Kidney (tissue), 14 donors: ENCODE data around the gene ESRRB. TPM values are rescaled to one million over a fixed set of nuclear protein-coding genes. Genes with fewer than 3 reads are reported as not detected.

Source experiments
- DNase-seq, 5 donors: peaks; one replicate each; pipeline ENCODE4 v3.0.0-alpha.2; 2013 to 2020
- FAIRE-seq: peaks from 2 replicates; lab custom pipeline; 2012; peaks lifted over from hg19 to GRCh38; lab: Jason Lieb, UNC
- H3K27ac ChIP-seq, 2 donors: one replicate each; pipeline ENCODE4 v1.7.0; 2013; ENCODE audit warnings: low read depth in 2 of 2, low read length in 2 of 2, inconsistent platforms in 1 of 2
- H3K27me3 ChIP-seq: one replicate; pipeline ENCODE4 v1.7.1; 2013; ENCODE audit warnings: low read length, inconsistent platforms; ENCODE audit not compliant: control insufficient read depth, insufficient read depth
- H3K36me3 ChIP-seq, 3 donors: one replicate each; pipeline versions ENCODE4 v1.7.0 to v1.7.1; 2013; ENCODE audit warnings: low read length in 3 of 3, control low read depth in 1 of 3, inconsistent platforms in 1 of 3; ENCODE audit not compliant: insufficient read depth in 3 of 3, control insufficient read depth in 2 of 3
- H3K4me1 ChIP-seq, 3 donors: one replicate each; pipeline versions ENCODE4 v1.7.0 to v1.7.1; 2013; ENCODE audit warnings: low read length in 3 of 3, inconsistent platforms in 1 of 3, low read depth in 1 of 3; ENCODE audit not compliant: control insufficient read depth in 2 of 3, insufficient read depth in 2 of 3
- H3K4me3 ChIP-seq, 3 donors: one replicate each; pipeline versions ENCODE4 v1.7.0 to v1.8.1; 2013; ENCODE audit warnings: low read length in 3 of 3, control low read depth in 1 of 3, inconsistent platforms in 1 of 3
- H3K9ac ChIP-seq, 3 donors: one replicate each; pipeline versions ENCODE4 v1.7.0 to v1.7.1; 2013; ENCODE audit warnings: low read length in 3 of 3, control low read depth in 1 of 3, inconsistent platforms in 1 of 3
- H3K9me3 ChIP-seq, 3 donors: one replicate each; pipeline versions ENCODE4 v1.7.0 to v1.7.1; 2013; ENCODE audit warnings: low read length in 3 of 3, control low read depth in 1 of 3, inconsistent platforms in 1 of 3; ENCODE audit not compliant: control insufficient read depth in 2 of 3, insufficient read depth in 1 of 3
- intact Hi-C: fragments of 100-400 bp; cut with DNase I; formaldehyde crosslinking; loops from one replicate; pipeline ENCODE4 v1.11.1; 2022
- polyA plus RNA-seq: library from polyadenylated mRNA; stranded (reverse); fragments of 350-450 nt; fragmentation: Illumina TruSeq; extraction: RNeasy Lipid Tissue Mini Kit (QIAGEN cat#74804); gene quantifications from one replicate; pipeline ENCODE4 v1.2.3, GENCODE V29; 2014; ENCODE audit warnings: low read depth, low replicate concordance; ENCODE audit not compliant: insufficient read depth
- total RNA-seq: library from RNA; stranded (reverse); fragmentation: NEBNext Ultra II Directional; extraction: Animal tissue kit (Norgen Biotek cat#: 25700); gene quantifications from one replicate; pipeline ENCODE4 v1.2.1, GENCODE V29; 2021
- TF ChIP-seq, protein P1 (sequence below): IDR thresholded peaks from 3 replicates; pipeline ENCODE4 v1.5.1; 2012; ENCODE audit warnings: mild to moderate bottlenecking, moderate library complexity, borderline replicate concordance; ENCODE audit not compliant: insufficient read depth; ENCODE audit errors: extremely low read depth
- donor health status: control.
- donor health status: control.
- donor health status: control.
- donor health status: control.
- donor health status: control.
- donor health status: DM: yes; HTN: yes; CAD: no.
- donor health status: Normal renal cell carcinoma (clear cell type).

The ESRRB gene
- total and polyA plus RNA-seq, 2 donors from 2014 or later = 3.9 to 19.1 TPM

DNA sequence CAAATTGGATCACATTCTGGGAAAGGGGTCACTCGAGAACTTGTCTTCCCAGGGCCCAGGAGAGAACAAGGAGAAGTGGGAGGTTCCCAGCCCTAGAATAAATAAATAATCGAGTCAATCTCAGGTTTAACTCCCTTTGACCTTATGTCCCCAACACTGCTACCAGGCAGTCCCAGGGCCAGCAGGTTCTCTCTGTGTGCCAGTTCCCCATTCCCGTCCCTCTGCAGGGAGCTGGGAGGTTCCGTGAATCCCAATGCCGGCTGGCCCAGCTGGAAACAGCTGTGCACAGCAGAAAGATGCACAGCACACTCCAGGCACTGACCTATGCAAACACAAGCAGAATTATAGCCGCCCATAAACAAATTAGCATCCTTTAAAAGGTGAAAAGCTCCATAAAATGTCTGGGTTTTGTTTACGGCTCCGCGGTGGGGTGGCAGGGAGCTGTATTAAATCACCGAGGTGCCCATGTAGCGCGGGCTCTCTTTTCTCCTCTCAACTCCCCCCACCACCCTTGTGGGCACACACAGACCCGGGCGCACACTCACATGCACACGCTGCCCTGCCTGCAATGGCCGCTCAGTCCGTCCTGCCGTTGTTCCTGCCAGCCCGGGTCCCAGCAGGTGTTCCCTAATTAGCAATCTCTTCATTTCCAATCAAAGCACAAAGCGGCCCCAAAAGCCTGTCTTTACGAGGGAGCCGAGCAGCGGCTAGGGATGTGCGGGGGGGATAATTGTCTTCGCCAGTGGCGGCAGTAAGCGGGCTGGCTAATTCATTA is 46.6 kb upstream of the ESRRB start:
- DNase-seq (peak in 1 of 5 donors; percentile 40), FAIRE-seq (no peak)
- H3K9ac ChIP-seq = no peak overlapping the region
- intact Hi-C loops = no loop called here
- peak overlapping the region in 1 of 2 donors; percentile 50 for H3K27ac ChIP-seq
- TF ChIP-seq, protein P1, sequence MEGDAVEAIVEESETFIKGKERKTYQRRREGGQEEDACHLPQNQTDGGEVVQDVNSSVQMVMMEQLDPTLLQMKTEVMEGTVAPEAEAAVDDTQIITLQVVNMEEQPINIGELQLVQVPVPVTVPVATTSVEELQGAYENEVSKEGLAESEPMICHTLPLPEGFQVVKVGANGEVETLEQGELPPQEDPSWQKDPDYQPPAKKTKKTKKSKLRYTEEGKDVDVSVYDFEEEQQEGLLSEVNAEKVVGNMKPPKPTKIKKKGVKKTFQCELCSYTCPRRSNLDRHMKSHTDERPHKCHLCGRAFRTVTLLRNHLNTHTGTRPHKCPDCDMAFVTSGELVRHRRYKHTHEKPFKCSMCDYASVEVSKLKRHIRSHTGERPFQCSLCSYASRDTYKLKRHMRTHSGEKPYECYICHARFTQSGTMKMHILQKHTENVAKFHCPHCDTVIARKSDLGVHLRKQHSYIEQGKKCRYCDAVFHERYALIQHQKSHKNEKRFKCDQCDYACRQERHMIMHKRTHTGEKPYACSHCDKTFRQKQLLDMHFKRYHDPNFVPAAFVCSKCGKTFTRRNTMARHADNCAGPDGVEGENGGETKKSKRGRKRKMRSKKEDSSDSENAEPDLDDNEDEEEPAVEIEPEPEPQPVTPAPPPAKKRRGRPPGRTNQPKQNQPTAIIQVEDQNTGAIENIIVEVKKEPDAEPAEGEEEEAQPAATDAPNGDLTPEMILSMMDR = no peak
- H3K27me3 ChIP-seq = no peaks in the 10 kb centered on the region
- H3K4me3 ChIP-seq = no peak overlapping the region
- no peaks in the 10 kb centered on the region for H3K36me3 ChIP-seq
- H3K9me3 ChIP-seq = no peaks in the 10 kb centered on the region
- no peaks in the 10 kb centered on the region for H3K4me1 ChIP-seq

DNA sequence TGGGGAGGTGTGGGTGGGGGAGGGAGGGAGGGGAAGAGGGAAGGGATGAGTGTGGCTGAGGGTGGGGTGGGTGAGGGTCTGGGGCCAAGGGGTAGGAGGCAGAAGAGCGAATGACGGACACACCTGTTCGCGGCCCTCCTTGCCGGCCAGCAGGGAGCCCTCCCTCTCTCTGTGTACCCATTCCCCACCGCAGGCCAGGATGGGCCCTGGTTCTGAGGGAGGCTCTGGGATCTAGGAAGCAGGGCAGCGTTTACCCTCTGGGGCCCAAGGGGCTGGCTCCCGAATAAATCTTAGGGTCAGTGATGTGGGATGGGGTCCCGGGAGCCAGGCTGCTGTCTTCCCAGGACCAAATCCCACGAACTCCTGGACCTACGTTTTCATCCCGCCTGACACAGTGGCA is 46.0 kb upstream of the ESRRB start:
- H3K9ac ChIP-seq = no peak overlapping the region
- H3K4me3 ChIP-seq = no peak overlapping the region
- H3K27ac ChIP-seq = peak overlapping the region in 1 of 2 donors; percentile 11
- H3K36me3 ChIP-seq = no peaks in the 10 kb centered on the region
- intact Hi-C loops = no loop called here
- no peaks in the 10 kb centered on the region for H3K4me1 ChIP-seq
- H3K27me3 ChIP-seq = no peaks in the 10 kb centered on the region
- no peaks in the 10 kb centered on the region for H3K9me3 ChIP-seq
- no peak for FAIRE-seq
- DNase-seq = no peak
- TF ChIP-seq, protein P1 = no peak

DNA sequence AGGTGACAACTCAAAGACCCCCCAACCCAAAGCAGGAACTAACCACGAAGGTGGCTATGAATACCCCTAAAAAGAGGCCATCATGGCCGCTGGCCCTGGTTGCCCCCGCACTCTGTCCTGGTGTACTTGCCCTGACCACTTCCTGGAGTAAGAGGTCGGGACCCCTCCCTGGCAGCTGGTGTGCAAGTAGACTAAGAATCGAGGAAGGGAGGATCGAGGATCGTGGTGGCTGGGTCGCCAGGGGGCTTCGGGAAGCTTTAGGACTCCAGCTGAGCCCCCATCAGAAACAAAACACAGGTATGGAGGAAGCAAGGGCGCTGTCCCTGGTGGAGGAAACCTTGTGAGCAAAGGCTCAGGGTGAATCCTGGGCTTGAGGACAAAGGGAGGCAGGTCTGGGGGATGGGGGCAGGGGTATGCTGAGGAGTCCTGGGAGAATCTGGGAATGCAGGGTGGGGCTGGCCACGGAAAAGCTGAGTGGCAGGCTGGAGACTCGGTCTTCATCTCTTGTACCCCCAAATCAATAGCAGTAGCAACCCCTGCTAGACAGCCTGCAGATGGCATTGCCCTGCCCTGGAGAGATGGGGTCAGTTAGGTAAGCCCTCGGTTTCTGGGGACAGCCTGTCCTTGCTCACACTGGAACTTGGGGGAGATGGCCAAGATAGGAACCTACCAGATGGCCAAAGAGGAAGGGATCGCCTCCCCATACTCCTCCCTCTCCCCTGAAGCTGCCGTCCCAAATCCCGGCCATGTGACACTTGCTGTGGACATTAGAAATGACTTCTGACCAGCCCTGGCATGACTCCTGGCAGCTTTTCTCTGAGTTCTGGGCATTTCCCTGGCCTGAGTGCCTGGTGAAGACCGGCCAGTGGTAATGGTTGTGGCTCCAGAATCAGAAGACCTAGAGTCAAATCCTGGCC is 45.3 kb upstream of the ESRRB start:
- Histone ChIP-seq H3K9ac (no peak overlapping the region), H3K4me1 (no peaks in the 10 kb centered on the region), H3K4me3 (no peak overlapping the region), H3K27ac (peak overlapping the region in 1 of 2 donors; percentile 11), H3K9me3 (no peaks in the 10 kb centered on the region), H3K27me3 (no peaks in the 10 kb centered on the region), H3K36me3 (no peaks in the 10 kb centered on the region)
- FAIRE-seq = no peak
- no peak for DNase-seq
- TF ChIP-seq, protein P1 = no peak
- intact Hi-C loops = no loop called here
